ENCODE data around the gene CDH11.

- TF ChIP-seq CTCF (IDR thresholded peaks at IDR 0.05) (no peak), POLR2AphosphoS5 (IDR thresholded peaks at IDR 0.05; ENCODE audit: insufficient read depth in 1 of 2, low read depth in 1 of 2) (no peak)
These were observed 2.3 kb upstream of the CDH11 start for GRCh38 chr16:65124212-65124548.

All from vagina (tissue), 2 donors.